Rectal smooth muscle tissue (tissue), 1 donor: Measurements from ENCODE around the gene ACBD6.

Experiments used
- H3K27ac ChIP-seq: one replicate; pipeline ENCODE4 v1.7.0; 2013; ENCODE audit warnings: low read depth, low read length, inconsistent platforms
- H3K27me3 ChIP-seq: one replicate; pipeline ENCODE4 v1.7.0; 2013; ENCODE audit warnings: low read length; ENCODE audit not compliant: control insufficient read depth, insufficient read depth
- H3K36me3 ChIP-seq: one replicate; pipeline ENCODE4 v1.7.0; 2013; ENCODE audit warnings: low read length; ENCODE audit not compliant: control insufficient read depth, insufficient read depth
- H3K4me1 ChIP-seq: one replicate; pipeline ENCODE4 v1.7.0; 2013; ENCODE audit warnings: low read length; ENCODE audit not compliant: control insufficient read depth, insufficient read depth
- H3K4me3 ChIP-seq: one replicate; pipeline ENCODE4 v1.7.0; 2013; ENCODE audit warnings: low read length
- H3K9ac ChIP-seq: one replicate; pipeline ENCODE4 v1.7.0; 2013; ENCODE audit warnings: low read length

ACBD6 gene

DNA sequence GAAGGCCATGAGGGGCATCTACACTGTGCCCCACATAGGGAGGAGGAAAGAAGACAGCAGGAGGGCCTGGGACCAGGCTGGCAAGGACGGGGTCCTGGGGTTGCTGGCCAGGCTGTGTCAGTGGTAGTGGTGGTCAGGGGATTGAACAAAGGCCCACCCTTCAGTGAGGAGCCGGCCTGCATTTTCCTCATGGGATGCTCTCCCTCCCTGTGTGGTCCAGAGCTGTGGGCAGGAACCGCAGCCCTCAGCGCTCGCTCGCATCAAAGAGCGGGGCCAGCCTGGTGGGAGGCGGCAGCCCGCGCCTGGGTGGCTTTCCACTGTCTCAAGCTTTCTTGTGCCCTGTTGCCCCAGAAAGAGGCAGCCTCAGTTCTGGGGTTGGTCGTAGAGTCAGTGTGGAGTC, 247.5 kb downstream of the ACBD6 start:
- H3K4me3 ChIP-seq: no peak overlapping the region
- no peak overlapping the region for H3K27ac ChIP-seq
- H3K4me1 ChIP-seq: no peaks in the 10 kb centered on the region
- peaks cover 10% of the 10 kb centered on the region for H3K27me3 ChIP-seq
- no peak overlapping the region for H3K9ac ChIP-seq
- no peaks in the 10 kb centered on the region for H3K36me3 ChIP-seq

DNA sequence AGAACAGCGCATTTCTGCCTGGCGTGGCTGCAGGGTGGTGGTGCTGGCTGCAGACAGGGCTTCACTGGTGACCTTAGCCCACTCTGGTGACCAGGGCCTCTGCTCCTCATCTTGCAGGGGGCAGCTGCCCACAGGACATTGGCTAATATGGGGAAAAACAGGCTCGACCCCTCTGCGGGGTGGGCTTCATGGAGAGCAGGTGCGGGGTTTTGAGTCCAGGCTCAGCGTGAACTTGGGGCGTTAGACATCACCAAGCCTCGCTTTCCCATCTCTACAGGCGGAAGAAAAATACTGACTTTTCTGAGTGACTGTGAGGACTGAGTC, 247.9 kb downstream of the ACBD6 start:
- H3K4me3 ChIP-seq: no peak overlapping the region
- H3K9ac ChIP-seq: no peak overlapping the region
- no peaks in the 10 kb centered on the region for H3K4me1 ChIP-seq
- peaks cover 10% of the 10 kb centered on the region for H3K27me3 ChIP-seq
- H3K27ac ChIP-seq: no peak overlapping the region
- no peaks in the 10 kb centered on the region for H3K36me3 ChIP-seq

DNA sequence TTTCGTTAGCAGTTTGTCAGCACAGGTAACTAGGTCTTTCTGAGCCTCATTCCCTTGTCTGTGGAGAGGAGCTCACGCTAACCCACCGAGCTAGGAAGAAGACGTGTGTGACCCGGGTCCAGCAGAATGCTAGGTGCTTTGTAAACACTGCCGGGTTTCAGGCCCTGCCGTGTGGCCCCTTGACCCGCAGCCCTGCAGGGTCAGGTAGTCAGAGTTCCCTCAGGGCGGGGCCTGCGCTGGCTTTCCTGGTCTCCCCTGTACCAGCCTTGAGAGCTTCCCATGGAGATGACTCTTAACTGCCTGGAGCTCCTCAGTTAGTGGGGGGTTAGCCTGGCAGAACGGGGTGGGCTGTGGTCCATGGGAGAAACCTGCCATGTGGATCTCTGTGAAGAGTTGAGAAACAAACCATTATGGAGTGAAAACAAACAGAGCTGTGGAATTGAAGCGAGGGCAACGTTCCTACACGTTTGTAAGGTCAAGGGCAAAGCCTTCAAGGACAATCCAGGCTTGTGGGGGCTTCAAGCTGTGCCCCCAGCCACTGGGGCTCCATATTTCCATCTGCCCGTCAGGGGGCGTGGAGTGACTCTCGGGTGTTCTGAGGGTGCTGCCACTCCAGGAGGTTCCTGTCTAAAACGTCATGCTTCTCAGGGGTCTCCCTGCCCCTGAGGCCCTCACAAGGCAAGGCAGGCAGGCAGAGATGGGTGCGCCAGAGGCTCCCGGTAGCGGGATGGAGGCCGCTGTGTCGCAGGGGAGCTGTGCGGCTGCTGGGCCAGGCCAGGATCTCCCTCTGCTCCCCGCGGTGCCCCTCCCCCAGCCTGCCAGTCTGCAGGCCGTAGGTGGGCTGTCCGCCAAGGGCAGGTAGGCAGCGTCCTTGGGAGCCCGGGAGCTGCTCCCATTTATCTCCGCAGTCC, 248.5 kb downstream of the ACBD6 start:
- Histone ChIP-seq H3K27me3 (peaks cover 6% of the 10 kb centered on the region), H3K36me3 (no peaks in the 10 kb centered on the region), H3K4me3 (no peak overlapping the region), H3K4me1 (no peaks in the 10 kb centered on the region), H3K9ac (no peak overlapping the region), H3K27ac (no peak overlapping the region)

DNA sequence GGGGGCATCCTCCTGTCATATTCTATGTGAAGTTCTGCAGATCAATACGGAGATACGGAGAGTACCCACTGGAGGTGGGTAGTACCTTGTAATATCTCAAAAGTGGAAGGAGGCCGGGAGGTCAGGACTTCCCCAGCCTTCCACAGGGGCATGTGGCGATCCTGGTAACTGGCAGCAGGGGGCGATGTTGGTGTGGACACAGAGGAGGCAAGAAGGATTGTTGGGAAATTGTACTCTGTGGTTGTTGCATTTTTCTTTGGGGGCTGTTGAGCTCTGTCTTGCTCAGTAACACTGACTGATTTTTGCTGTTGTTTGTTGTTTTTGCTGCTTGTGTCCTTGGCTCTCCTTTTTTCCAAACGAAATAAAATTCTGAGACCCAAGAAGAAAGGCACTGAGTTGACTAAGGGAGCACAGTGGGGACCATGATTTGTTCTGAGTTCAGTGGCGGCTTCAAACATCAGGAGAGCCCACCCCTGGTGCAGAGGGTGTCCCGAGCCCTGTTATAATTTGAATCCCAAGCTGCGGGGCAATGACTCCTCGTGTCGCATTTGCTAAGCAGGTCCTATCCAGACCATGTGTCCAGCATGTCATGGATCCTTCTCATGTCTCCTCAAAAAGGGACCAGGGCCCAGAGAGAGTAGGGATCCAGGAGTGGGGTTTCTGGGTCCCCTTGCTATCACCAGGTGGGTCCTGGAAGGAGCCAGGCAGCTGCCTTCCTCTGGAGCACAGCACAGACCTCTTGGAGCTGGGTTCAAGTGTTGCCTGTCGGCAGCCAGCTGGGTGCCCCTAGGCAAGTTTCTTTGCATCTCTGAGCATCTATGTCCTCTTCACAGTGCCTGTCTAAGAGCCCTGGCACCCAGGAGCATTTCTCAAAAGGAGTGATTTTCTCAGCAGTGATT, 249.5 kb downstream of the ACBD6 start:
- Histone ChIP-seq H3K36me3 (no peaks in the 10 kb centered on the region), H3K9ac (no peak overlapping the region), H3K27me3 (peaks cover 6% of the 10 kb centered on the region), H3K27ac (no peak overlapping the region), H3K4me1 (no peaks in the 10 kb centered on the region), H3K4me3 (no peak overlapping the region)

GRCh38 chr1:180251526-180252305, 250.7 kb downstream of the ACBD6 start:
- Histone ChIP-seq H3K27ac (no peak overlapping the region), H3K36me3 (no peaks in the 10 kb centered on the region), H3K4me1 (no peaks in the 10 kb centered on the region), H3K4me3 (no peak overlapping the region), H3K9ac (no peak overlapping the region), H3K27me3 (peaks cover 6% of the 10 kb centered on the region)

DNA sequence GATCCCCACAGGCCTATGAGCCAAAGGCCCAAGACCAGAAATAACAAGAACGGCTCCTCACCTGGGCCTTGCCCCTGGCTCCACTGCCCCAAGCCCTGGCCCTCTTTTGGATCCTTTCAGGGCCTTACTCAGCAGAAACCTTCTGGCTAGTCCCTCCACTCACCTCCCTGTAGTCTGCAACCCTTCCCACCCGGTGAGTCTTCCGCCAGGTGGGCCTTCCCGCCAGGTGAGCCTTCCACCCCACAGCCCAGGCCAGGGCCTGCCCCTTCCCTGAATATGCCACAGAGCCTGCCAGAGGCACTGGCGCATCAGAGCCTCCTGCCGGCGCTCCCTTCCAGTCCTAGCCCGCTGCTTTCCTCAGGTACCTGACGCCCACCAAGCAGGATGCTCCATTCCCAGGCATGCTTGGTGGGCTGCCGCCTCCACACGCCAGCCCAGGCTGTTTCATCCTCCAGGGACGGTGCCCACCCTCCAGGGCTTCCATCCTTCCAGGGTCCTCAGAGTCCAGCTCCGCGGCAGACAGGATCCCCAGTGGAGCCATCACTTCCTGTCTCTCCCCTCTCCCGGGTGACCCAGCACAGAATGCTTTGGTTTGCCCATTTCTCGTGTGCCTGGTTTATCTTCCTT, 251.4 kb downstream of the ACBD6 start:
- Histone ChIP-seq H3K9ac (no peak overlapping the region), H3K27ac (no peak overlapping the region), H3K27me3 (peaks cover 3% of the 10 kb centered on the region), H3K4me3 (no peak overlapping the region), H3K36me3 (no peaks in the 10 kb centered on the region), H3K4me1 (no peaks in the 10 kb centered on the region)

DNA sequence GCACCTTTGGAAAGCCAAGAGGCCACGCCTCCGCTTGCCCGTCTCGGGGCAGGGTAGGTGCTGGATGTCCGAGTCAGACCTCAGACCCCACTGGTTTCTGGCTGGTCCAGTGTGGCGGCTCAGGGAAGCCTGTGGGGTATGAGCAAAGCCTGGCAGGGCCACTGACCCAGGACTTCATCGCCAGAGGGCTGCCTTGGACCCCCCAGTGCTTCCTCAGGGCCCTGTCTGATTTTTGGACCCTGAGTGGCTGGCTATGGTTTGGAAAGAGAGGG, 251.9 kb downstream of the ACBD6 start:
- Histone ChIP-seq H3K36me3 (no peaks in the 10 kb centered on the region), H3K27me3 (no peaks in the 10 kb centered on the region), H3K27ac (no peak overlapping the region), H3K4me1 (no peaks in the 10 kb centered on the region), H3K4me3 (no peak overlapping the region), H3K9ac (no peak overlapping the region)

- no peak overlapping the region for H3K27ac ChIP-seq
- H3K4me3 ChIP-seq: no peak overlapping the region
- no peaks in the 10 kb centered on the region for H3K4me1 ChIP-seq
- no peak overlapping the region for H3K9ac ChIP-seq
- no peaks in the 10 kb centered on the region for H3K36me3 ChIP-seq
- no peaks in the 10 kb centered on the region for H3K27me3 ChIP-seq
Observed at GRCh38 chr1:180249725-180250498, 252.5 kb downstream of the ACBD6 start.

- H3K9ac ChIP-seq: no peak overlapping the region
- H3K27ac ChIP-seq: no peak overlapping the region
- no peak overlapping the region for H3K4me3 ChIP-seq
- no peaks in the 10 kb centered on the region for H3K36me3 ChIP-seq
- H3K4me1 ChIP-seq: no peaks in the 10 kb centered on the region
- no peaks in the 10 kb centered on the region for H3K27me3 ChIP-seq
Observed at GRCh38 chr1:180248731-180249681, 253.4 kb downstream of the ACBD6 start.

- H3K9ac ChIP-seq: no peak overlapping the region
- no peak overlapping the region for H3K27ac ChIP-seq
- H3K4me3 ChIP-seq: no peak overlapping the region
- no peaks in the 10 kb centered on the region for H3K36me3 ChIP-seq
- no peaks in the 10 kb centered on the region for H3K4me1 ChIP-seq
- H3K27me3 ChIP-seq: peaks cover 2% of the 10 kb centered on the region
Observed at GRCh38 chr1:180248176-180248575, 254.2 kb downstream of the ACBD6 start.

DNA sequence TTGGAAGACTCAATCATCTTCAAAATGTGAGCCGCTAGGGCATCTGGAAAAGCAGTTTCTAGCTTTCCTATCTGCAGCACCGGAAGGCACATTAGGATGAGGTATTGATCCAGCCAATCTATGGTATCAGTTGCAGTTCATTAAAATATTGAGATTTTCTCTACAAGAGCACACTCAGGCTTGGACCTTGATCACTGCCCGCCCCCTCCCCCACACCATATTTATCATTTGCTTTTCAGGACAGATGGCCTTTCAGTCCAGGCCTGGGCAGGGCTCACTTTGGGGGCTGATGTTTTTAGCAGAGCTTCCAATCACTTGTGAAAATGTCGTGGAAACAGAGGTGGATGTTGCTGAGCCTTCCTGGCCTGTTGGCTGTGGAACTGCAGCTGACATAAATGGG, 254.8 kb downstream of the ACBD6 start:
- H3K4me1 ChIP-seq: no peaks in the 10 kb centered on the region
- H3K4me3 ChIP-seq: no peak overlapping the region
- no peaks in the 10 kb centered on the region for H3K36me3 ChIP-seq
- peaks cover 2% of the 10 kb centered on the region for H3K27me3 ChIP-seq
- H3K27ac ChIP-seq: no peak overlapping the region
- H3K9ac ChIP-seq: no peak overlapping the region
